GM13976 (cell line): ENCODE measurements around the gene RFX2.

Source experiments
- DNase-seq: peaks from one replicate; pipeline ENCODE4 v3.0.0; 2012; ENCODE audit warnings: low spot score
- CTCF ChIP-seq: IDR thresholded peaks from 2 replicates; pipeline ENCODE4 v1.5.1; 2012; ENCODE audit warnings: borderline replicate concordance, mild to moderate bottlenecking; ENCODE audit not compliant: insufficient read depth; ENCODE audit errors: extremely low read depth, missing control alignments, control extremely low read depth
- in situ Hi-C: fragments of 300-500 bp; cut with MboI; formaldehyde crosslinking; loops from one replicate; pipeline ENCODE4 v1.12.0; 2022; ENCODE audit warnings: low sequenced_read_pairs, mixed read lengths, inconsistent platforms; ENCODE audit not compliant: unreplicated experiment

RFX2 gene

GRCh38 chr19:6118043-6118442, 7.7 kb upstream of the RFX2 start:
- TF ChIP-seq CTCF: no peak
- in situ Hi-C loops: no loop called here
- DNase-seq: no peak

- DNase-seq: no peak
- no peak for TF ChIP-seq CTCF
- in situ Hi-C loops: no loop called here
Observed at GRCh38 chr19:6117534-6117933, 7.2 kb upstream of the RFX2 start.

GRCh38 chr19:6116749-6117430, 6.6 kb upstream of the RFX2 start:
- no peak for TF ChIP-seq CTCF
- DNase-seq: no peak
- in situ Hi-C loops: no loop called here

GRCh38 chr19:6115992-6116391, 5.7 kb upstream of the RFX2 start:
- TF ChIP-seq CTCF: no peak
- no peak for DNase-seq
- in situ Hi-C loops: no loop called here

- TF ChIP-seq CTCF: no peak
- in situ Hi-C loops: no loop called here
- no peak for DNase-seq
Observed at GRCh38 chr19:6113616-6114188, 3.4 kb upstream of the RFX2 start.

GRCh38 chr19:6109947-6110346, 353 bp downstream of the RFX2 start:
- DNase-seq: no peak
- in situ Hi-C loops: no loop called here
- no peak for TF ChIP-seq CTCF
